NCI-H1930 (cell line): ENCODE results near the gene ZNF441.
"Not testable (repeated sequence)": the region's sequence is repeated elsewhere in the genome, so short reads cannot be mapped to it uniquely, and the experiment has no call there.

Experiments
- DNase-seq, 2 experiments: peaks; one replicate each; lab custom pipeline; 2025; lab: John Stamatoyannopoulos, UW

The ZNF441 gene

DNA sequence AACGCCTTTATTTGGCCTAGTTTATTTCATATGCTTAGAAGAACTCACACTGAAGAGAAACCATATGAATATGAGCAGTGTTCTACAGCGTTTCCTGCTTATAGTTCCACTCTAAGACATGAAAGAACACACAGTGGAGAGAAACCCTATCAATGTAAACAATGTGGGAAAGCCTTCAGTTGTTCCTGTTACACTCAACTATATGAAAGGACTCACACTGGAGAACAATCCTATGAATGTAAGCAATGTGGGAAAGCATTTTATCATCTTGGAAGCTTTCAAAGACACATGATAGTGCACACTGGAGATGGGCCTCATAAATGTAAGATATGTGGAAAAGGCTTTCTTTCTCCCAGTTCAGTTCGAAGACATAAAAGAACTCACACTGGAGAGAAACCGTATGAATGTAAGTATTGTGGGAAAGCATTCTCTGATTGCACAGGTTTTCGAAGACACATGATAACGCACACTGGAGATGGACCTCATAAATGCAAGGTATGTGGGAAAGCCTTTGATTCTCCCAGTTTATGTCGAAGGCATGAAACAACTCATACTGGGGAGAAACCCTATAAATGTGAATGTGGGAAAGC lies 13.7 kb downstream of the ZNF441 start:
- DNase-seq, result no peak

DNA sequence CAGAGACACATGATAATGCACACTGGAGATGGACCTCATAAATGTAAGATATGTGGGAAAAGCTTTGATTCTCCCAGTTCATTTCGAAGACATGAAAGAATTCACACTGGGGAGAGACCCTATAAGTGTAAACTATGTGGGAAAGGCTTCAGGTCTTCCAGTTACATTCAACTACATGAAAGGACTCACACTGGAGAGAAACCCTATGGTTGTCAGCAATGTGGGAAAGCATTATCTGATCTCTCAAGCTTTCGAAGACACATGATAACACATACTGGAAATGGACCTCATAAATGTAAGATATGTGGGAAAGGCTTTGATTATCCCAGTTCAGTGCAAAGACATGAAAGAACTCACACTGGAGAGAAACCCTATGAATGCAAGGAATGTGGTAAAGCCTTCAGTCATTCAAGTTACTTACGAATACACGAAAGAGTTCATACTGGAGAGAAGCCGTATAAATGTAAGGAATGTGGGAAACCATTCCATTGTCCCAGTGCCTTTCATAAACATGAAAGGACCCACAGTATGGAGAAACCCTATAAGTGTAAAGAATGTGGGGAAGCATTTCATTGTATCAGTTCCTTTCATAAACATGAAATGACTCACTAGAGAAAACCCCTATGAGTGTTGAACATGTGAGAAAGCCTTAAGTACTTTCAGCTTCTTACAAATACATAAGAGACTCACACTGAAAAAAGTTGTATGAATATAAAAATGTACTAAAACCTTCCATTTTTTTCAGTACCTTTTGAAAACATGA lies 14.7 kb downstream of the ZNF441 start:
- no peak for DNase-seq

DNA sequence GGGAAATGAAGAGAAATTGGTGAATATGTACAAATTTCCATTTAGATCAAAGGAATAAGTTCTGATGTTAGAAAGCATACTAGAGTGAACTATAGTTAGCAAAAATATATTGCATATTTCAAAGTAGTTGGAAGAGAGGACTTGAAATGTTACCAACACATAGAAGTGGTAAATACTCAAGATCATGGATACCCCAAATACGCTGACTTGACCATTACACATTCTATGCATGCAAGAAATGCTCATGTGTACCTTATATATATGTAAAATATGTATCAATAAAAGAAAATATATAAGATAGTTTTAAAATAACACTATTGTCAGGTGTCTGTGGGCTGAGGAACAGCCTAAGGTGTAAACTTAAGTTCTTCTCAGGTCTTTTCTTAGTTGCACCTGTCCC lies 17.0 kb downstream of the ZNF441 start:
- no peak for DNase-seq

DNA sequence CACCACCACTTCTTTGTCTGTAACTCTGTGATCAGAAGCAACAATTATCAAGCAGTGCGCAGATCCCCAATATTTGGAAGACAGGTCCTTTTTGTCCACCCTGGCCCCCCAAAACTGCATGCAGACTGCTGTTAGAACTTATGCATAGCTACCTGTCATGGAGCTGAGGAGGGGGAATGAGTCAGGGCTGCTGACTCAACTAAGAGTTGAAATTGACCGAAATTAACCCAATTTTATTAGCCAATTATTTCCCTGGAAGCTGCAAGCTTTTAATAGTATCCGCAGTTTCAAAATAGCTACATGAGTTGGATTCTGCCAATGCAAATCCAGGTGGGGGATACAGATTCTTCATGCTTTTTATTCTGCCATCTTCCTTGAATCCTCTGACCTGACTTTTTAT lies 17.6 kb downstream of the ZNF441 start:
- no peak for DNase-seq

DNA sequence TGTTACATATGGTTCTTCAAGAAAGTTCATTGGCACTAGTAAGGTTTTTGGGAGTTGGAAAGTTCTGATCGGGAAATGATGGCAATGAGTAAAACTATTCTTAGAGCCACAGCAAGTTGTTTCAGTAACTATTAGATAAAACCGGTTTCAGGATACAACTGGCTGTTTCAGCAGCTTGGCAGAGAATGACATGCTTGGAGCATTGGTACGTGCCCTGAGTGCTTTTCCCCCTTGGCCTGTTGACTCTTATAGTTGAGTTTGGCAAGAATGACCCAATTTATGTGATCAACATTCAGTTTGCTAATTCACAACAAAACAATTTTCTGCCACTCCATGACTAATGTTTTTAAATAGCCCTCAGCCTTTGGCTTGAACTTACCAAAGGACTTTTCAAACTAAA lies 20.7 kb downstream of the ZNF441 start:
- DNase-seq, result no peak

DNA sequence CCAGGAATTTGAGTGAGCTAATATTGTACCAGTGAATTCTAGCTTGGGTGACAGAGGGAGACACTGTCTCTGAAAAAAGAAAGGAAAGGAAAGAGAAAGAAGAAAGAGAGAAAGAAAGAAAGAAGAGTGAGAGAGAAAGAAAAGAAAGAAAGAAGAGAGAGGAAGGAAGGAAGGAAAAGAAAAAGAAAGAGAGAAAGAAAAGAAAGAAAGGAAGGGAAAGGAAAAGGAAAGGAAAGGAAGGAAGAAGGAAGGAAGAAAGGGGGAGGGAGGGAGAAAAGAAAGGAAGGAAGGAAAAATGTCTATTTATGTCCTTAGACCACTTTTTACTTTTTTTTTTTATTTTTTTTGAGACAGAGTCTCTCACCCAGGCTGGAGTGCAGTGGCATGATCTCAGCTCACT lies 26.1 kb downstream of the ZNF441 start:
- no peak for DNase-seq

DNA sequence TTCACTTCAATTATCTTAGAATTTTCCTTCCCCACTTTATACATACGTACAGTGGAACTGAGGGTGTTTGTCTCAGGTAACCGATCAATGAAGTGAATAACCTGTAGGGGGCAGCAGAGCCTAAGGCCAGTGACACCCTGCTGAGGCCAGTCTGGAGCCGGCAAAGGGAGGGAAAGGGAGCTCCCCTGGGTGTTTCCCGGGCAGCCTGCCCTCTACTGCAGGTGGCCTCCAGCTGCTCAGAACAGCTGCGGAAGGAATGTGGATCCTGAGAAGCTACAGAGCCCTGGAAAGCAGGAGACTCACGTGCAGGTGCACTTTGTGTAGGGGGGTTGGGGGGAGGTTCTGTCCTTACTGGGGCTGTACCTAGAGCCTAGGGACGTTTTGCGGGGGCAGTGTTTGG lies 30.7 kb downstream of the ZNF441 start:
- DNase-seq, result peak; percentile 68 to 72

DNA sequence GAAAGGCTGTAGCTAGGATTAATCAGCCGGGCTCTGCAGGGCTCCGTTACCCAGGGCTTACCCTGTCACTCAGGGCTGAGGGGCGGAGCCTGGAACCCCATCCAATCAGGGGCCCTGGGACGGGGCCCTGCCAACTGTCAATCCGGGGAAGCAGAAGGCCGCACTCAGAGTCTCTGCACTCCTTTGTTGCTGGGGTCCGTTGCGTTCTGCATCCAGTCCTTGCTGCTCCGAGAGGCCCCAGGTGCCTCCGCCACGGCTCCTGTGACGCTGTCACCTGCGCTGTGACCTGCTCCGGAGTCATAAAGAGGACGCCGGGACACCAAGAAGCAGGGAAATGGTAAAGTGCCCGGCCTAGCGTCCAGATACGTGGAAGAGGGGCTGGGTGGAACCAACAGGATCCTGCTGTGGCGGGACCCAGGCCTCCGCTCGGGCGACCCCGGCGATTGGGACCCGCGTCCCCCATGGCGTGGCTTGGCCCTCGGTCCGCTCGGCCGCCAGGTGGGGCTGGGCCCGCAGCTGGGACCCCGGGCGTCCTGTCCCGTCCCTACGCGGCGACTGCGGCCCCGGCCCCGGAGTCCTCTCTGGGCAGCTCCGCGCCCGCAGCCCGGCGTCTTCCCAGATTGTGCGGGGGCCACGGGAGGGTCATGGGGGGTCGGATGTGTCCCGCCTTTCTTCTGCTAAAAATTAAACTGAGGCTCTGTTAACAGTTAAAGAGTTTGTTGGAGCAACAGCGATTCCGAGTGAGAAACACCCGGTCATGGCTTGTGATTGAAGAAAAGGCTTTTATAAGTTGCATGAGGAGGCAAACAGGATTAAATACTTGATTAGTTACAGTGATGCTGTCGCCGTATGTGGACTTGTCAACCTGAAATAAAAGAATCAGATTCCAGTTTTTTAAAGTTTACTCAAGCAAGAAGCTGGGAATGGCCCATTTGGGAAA lies 31.9 kb downstream of the ZNF441 start, which contains the start of gene ZNF491:
TSS of gene ZNF491 (plus strand) at position 133 of the 940 bp plus-strand sequence. CDS start 7,431 bp downstream, outside the sequence.
- peak; percentile 73 to 77 for DNase-seq

DNA sequence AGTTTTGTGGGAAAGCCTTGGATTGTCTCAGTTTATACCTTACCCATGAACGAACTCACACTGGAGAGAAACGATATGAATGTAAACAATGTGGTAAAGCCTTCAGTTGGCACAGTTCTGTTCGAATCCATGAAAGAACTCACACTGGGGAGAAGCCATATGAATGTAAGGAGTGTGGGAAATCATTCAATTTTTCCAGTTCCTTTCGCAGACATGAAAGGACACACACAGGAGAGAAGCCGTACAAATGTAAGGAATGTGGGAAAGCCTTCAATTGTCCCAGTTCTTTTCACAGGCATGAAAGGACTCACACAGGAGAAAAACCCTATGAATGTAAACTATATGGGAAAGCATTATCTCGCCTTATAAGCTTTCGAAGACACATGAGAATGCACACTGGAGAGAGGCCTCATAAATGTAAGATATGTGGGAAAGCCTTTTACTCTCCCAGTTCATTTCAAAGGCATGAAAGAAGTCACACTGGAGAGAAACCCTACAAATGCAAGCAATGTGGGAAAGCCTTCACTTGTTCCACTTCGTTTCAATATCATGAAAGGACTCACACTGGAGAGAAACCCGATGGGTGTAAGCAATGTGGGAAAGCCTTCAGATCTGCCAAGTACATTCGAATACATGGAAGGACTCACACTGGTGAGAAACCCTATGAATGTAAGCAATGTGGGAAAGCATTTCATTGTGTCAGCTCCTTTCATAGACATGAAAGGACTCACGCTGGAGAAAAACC lies 39.7 kb downstream of the ZNF441 start:
- no peak for DNase-seq

DNA sequence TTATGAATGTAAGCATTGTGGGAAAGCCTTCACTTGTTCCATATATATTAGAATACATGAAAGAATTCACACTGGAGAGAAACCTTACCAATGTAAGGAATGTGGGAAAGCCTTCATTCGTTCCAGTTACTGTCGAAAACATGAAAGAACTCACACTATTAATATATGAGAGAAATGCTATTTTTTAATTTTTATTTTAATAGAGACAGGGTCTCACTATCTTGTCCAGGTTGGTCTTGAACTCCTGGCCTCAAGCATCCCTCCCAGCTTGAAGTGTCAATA lies 40.2 kb downstream of the ZNF441 start:
- DNase-seq, result no peak

DNA sequence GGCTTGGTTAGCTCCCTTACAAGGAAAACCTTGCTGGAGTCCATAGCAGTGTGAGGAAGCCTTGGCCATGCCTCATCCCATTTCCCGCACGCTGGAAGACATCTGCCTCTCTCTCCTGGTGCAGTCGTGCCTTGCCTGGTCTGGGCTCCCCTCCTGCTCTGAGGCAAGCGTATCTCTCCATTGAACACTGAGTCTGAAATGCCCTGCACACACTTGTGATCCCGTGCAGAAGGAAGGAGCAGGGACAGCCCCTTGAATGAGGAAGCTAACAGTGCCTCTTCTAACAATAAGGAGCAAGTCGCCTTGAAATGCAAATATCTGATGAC lies 46.9 kb downstream of the ZNF441 start:
- no peak for DNase-seq

DNA sequence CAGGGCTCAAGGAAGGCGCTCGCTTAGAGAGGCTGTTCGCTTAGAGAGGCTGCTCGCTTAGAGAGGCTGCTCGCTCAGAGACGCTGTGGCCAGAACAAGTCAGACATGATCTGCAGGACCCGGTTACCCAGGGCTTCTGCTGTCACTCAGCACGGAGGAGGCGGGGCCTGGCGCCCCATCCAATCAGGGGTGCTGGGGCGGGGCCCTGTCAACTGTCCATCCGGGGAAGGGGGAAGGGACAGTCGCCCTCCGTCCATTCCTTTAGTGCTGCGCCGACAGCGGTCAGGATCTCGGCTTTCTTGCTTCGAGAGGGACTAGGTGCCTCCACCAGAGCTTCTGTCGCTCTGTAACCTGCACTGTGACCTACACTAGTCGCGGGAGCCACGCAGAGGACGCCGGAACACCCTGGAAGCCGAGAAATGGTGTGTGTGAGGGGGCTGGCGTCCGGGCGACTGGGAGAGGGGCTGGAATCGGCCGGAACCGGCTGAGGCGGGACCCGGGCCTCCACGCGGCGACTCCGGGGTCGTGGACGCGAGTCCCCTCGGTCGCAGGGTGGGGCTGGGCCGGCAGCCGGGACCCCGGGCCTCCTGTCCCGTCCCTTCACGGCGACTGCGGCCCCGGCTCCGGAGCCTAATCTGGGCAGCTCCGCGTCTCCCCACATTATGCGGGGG lies 47.4 kb downstream of the ZNF441 start, which contains the start of gene ZNF440:
TSS of gene ZNF440 (plus strand) at position 245 of the 671 bp plus-strand sequence. CDS start at position 420, 175 bp downstream.
- DNase-seq, result peak; percentile 59 to 86

DNA sequence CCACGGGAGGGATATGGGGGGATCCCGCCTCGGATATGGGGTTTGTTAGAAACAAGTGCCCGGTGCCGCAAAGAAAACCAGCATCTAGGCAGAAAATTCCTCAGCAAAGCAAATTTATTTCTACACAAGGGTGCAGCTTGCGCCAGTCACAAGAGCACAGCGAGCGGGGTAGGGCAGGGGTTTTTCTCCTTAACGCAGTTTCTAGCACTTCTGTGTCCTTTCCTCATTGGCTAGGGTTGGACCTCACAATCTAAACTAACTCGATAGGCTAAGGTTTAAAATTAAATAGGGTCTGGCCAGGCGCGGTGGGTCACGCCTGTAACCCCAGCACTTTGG lies 47.9 kb downstream of the ZNF441 start:
- no peak for DNase-seq

DNA sequence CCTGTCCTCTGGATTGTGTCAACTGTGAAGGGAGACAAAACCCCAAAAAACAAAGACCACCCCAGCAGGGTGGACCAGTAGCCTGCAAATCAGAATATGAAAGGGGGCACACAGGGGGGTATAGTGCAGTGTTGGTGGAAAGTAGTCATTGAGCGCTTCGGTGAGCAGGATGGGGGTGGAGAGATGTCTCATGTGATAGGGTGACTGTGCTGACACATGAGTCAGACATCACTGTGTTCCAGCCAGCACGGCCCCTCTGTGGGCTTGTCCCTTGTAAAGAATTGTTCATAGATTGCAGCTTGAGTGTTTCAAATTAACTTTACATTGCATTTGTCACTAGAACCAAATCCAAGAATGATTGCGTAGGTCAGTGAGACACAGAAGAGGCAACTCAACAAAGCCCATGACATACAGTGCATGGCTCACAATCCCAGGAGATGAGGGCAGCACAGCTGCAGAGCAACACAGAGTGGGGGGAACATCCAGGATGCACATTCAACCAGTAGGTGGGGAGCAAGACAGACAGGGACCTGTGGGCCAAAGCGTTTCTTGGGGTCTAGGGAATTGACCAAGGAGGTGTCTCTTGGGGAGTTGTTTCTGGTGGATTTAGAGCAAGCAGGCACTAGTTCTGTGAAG lies 54.8 kb downstream of the ZNF441 start:
- DNase-seq, result no peak

DNA sequence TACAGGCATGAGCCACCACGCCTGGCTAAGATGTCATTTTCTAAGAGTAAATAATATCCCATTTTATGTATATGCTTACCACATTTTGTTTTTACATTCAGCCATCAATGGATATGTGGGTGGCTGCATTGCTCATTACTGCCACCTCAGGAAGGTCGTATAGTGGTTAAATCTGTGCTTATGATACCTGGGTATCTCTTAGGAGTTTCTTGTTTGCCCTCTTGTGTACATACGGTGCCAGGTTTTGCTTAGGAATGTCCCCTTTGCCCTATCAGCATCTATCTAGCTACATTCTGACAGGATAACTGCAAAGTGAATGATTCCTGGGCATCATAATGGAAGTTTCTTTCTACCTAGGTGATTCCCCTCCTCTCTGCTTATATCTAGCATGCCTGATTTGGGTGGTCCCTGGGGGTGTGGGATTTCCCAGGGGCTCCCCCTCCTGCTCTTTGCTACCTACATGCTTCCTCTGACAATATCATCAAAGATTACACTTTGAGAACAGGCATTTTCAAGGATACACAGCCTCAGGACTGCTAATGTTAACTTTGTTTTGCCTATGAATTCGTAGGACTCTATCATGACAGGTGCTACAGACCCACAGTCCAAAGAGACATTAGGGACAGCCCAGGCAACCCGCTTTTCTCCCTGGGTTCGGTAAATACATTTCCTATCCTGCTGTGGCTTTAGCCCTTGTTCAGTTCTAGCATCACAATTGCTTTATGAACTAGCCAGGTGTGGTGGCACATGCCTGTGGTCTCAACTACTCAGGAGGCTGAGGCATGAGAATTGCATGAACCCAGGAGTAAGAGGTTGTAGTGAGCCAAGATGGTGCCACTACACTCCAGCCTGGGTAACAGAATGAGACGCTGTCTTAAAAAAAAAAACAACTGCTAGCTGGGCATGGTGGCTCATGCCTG lies 62.4 kb downstream of the ZNF441 start:
- DNase-seq, result not testable (repeated sequence)

DNA sequence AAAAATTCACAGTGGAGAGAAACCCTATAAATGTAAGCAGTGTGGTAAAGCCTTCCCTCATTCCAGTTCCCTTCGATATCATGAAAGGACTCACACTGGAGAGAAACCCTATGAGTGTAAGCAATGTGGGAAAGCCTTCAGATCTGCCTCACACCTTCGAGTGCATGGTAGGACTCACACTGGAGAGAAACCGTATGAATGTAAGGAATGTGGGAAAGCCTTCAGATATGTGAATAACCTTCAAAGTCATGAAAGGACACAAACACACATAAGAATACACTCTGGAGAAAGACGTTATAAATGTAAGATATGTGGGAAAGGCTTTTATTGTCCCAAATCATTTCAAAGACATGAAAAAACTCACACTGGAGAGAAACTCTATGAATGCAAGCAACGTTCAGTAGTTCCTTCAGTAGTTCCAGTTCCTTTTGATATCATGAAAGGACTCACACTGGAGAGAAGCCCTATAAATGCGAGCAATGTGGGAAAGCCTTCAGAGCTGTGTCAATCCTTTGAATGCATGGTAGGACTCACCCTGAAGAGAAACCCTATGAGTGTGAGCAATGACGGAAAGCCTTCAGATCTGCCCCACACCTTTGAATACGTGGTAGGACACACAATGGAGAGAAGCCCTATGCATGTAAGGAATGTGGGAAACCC lies 65.6 kb downstream of the ZNF441 start:
- DNase-seq, result no peak

DNA sequence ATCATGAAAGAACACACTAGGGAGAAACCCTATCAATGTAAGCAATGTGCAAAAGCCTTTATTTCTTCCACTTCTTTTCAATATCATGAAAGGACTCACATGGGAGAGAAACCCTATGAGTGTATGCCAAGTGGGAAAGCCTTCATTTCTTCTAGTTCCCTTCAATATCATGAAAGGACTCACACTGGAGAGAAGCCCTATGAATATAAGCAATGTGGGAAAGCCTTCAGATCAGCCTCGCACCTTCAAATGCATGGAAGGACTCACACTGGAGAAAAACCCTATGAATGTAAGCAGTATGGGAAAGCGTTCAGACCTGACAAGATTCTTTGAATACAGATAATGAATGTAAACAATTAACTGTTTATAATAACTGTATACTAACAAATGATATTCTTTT lies 66.7 kb downstream of the ZNF441 start:
- DNase-seq, result no peak
